GM18909 (cell line): Measurements from ENCODE around the gene SLC24A4.

ENCODE experiments used
- ATAC-seq: cut with Tn5 transposase; IDR thresholded peaks from one replicate; pipeline ENCODE4 v1.9.1; 2021; ENCODE audit warnings: mild to moderate bottlenecking; ENCODE audit not compliant: unreplicated experiment, poor library complexity

Gene SLC24A4

GRCh38 chr14:92452471-92452870 is 129.5 kb downstream of the SLC24A4 start:
- ATAC-seq, result no peak

GRCh38 chr14:92453691-92454090 is 130.7 kb downstream of the SLC24A4 start:
- no peak for ATAC-seq

- no peak for ATAC-seq
Measured at GRCh38 chr14:92455231-92455630, 132.3 kb downstream of the SLC24A4 start.

GRCh38 chr14:92456215-92457015 is 133.4 kb downstream of the SLC24A4 start:
- no peak for ATAC-seq

GRCh38 chr14:92457016-92457565 is 134.1 kb downstream of the SLC24A4 start:
- ATAC-seq, result no peak

- ATAC-seq, result no peak
Measured at GRCh38 chr14:92458136-92459029, 135.4 kb downstream of the SLC24A4 start.

- no peak for ATAC-seq
Measured at GRCh38 chr14:92459030-92459949, 136.3 kb downstream of the SLC24A4 start.

- no peak for ATAC-seq
Measured at GRCh38 chr14:92459950-92460421, 137.0 kb downstream of the SLC24A4 start.

GRCh38 chr14:92460541-92460915 is 137.6 kb downstream of the SLC24A4 start:
- peak; percentile 5 for ATAC-seq

- ATAC-seq, result peak; percentile 58
Measured at GRCh38 chr14:92460916-92461579, 138.1 kb downstream of the SLC24A4 start.

- ATAC-seq, result no peak
Measured at GRCh38 chr14:92461891-92462290, 138.9 kb downstream of the SLC24A4 start.

GRCh38 chr14:92462568-92462967 is 139.6 kb downstream of the SLC24A4 start:
- ATAC-seq, result no peak

- no peak for ATAC-seq
Measured at GRCh38 chr14:92463141-92463540, 140.2 kb downstream of the SLC24A4 start.

- no peak for ATAC-seq
Measured at GRCh38 chr14:92464156-92464555, 141.2 kb downstream of the SLC24A4 start.

GRCh38 chr14:92464716-92465115 is 141.8 kb downstream of the SLC24A4 start:
- no peak for ATAC-seq

GRCh38 chr14:92465353-92466055 is 142.5 kb downstream of the SLC24A4 start:
- ATAC-seq, result no peak

- no peak for ATAC-seq
Measured at GRCh38 chr14:92466059-92466458, 143.1 kb downstream of the SLC24A4 start.

GRCh38 chr14:92469515-92469914 is 146.6 kb downstream of the SLC24A4 start:
- no peak for ATAC-seq

GRCh38 chr14:92470215-92470614 is 147.2 kb downstream of the SLC24A4 start:
- no peak for ATAC-seq
